ENCODE measurements around the gene ABLIM2.

GRCh38 chr4:8153441-8153840 lies 5.2 kb downstream of the ABLIM2 start:
- TF ChIP-seq CTCF (conservative IDR thresholded peaks at IDR 0.05; ENCODE audit: low read depth, low read length) (no peak), MAZ (IDR thresholded peaks at IDR 0.05; ENCODE audit: borderline replicate concordance, low read depth, low read length) (no peak), POLR2A (IDR thresholded peaks at IDR 0.05; ENCODE audit: low read depth, low read length) (no peak), SMC3 (IDR thresholded peaks at IDR 0.05; ENCODE audit: low read depth, low read length) (no peak), RAD21 (IDR thresholded peaks at IDR 0.05; ENCODE audit: low read length) (no peak), RFX5 (IDR thresholded peaks at IDR 0.05; ENCODE audit: low read depth, low read length) (no peak), BHLHE40 (IDR thresholded peaks at IDR 0.05; ENCODE audit: low read depth, low read length) (no peak), CEBPB (IDR thresholded peaks at IDR 0.05; ENCODE audit: low read depth, low read length) (no peak), MXI1 (IDR thresholded peaks at IDR 0.05; ENCODE audit: borderline replicate concordance, low read depth, low read length) (no peak)
